Osteocyte (in vitro differentiated cells): ENCODE data around the gene NIPA2. TPM values are rescaled to one million over a fixed set of nuclear protein-coding genes. Genes with fewer than 3 reads are reported as not detected.
A peak's percentile ranks its signal among the peaks of the same experiment; 100 is the strongest.

Experiments
- DNase-seq: peaks from one replicate; pipeline ENCODE4 v3.0.0; 2021; ENCODE audit warnings: mixed read lengths; ENCODE audit not compliant: unreplicated experiment; ENCODE audit errors: extremely low spot score
- H3K27ac Mint-ChIP-seq: one replicate; pipeline ENCODE4 v1.8.0; 2021; ENCODE audit warnings: mild to moderate bottlenecking, mixed read lengths; ENCODE audit not compliant: unreplicated experiment
- H3K27me3 Mint-ChIP-seq: one replicate; pipeline ENCODE4 v1.8.0; 2021; ENCODE audit warnings: mixed read lengths; ENCODE audit not compliant: unreplicated experiment
- H3K36me3 Mint-ChIP-seq: one replicate; pipeline ENCODE4 v1.8.0; 2021; ENCODE audit warnings: mixed read lengths; ENCODE audit not compliant: unreplicated experiment
- H3K4me1 Mint-ChIP-seq: one replicate; pipeline ENCODE4 v1.8.0; 2021; ENCODE audit warnings: mixed read lengths; ENCODE audit not compliant: unreplicated experiment
- H3K4me3 Mint-ChIP-seq: one replicate; pipeline ENCODE4 v1.8.0; 2021; ENCODE audit warnings: mild to moderate bottlenecking, moderate library complexity, mixed read lengths; ENCODE audit not compliant: unreplicated experiment
- H3K9me3 Mint-ChIP-seq: one replicate; pipeline ENCODE4 v1.8.0; 2021; ENCODE audit warnings: mixed read lengths; ENCODE audit not compliant: unreplicated experiment
- long read RNA-seq: library from polyadenylated mRNA; unstranded; transcript quantifications from one replicate; pipeline ENCODE4 v2.0.0, GENCODE V29; 2021
- total RNA-seq: library from RNA; stranded (reverse); gene quantifications from 2 replicates; pipeline ENCODE4 v1.2.1, GENCODE V29; 2021
- TF ChIP-seq, protein P1 (sequence below): fragments of 200-600 bp; sonication (generic); IDR thresholded peaks from 2 replicates; pipeline ENCODE4 v1.5.0; 2021; ENCODE audit warnings: antibody characterized with exemption, mild to moderate bottlenecking, moderate library complexity

The NIPA2 gene
- total RNA-seq, result 57.1 TPM in 2 replicates
- long read RNA-seq, transcript NIPA2-201 (8 exons, 3,233 nt), result minor isoform, 6 of 154 reads
- long read RNA-seq, transcript NIPA2-203 (6 exons, 2,280 nt), result major isoform, 66 of 154 reads
- long read RNA-seq, transcript NIPA2-204 (7 exons, 3,130 nt), result minor isoform, 9 of 154 reads
- long read RNA-seq, partial matches to known transcripts, result 9 of 154 reads
- long read RNA-seq, other reads (novel, unspliced or antisense), result 62 of 154 reads

DNA sequence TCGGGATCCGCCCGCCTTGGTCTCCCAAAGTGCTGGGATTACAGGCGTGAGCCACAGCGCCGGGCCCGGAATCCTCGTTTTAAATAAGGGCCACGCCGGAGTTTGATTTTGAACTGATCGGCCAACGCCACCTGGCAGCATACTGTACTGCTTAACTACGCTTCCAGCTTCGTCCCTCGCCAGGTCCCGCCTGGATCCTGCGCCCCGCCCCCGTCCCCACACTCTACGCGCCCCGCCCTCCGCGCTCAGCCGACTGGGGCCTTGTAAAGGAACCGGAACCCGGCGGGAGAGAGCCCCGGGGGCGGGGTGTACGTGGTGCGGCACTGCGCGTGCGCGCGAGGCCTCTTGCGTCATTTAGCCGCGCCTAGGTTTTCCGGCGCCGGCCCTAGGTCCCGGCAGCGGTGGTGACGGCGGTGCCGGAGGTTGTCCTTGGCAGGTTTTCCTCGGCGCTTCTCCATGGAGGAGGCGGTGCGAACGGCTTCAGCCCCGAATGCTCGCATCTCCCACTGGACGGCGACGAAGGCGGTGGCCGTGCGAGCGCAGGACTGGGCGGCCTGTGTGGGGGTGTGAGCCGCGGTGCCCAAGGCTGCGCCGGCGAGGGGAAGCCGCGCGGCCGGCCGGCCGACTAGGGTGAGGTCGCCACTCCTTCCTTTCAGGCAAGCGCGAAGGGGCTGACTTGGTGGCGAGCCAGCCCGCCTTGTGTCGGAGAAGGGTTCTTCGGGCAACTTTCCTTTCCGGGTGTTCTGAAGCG, at the start of gene NIPA2:
Gene NIPA2, plus strand, starts transcription at position 375 of the 751 bp plus-strand sequence. CDS start 13,066 bp downstream, outside the sequence.
- Mint-ChIP-seq H3K27me3 (no peaks in the 10 kb centered on the region), H3K4me3 (peak within 1 kb of the TSS; percentile 89), H3K36me3 (peaks cover 5% of the 10 kb centered on the region), H3K9me3 (no peaks in the 10 kb centered on the region), H3K27ac (peak within 1 kb of the TSS; percentile 95), H3K4me1 (peaks cover 19% of the 10 kb centered on the region)
- TF ChIP-seq, protein P1, sequence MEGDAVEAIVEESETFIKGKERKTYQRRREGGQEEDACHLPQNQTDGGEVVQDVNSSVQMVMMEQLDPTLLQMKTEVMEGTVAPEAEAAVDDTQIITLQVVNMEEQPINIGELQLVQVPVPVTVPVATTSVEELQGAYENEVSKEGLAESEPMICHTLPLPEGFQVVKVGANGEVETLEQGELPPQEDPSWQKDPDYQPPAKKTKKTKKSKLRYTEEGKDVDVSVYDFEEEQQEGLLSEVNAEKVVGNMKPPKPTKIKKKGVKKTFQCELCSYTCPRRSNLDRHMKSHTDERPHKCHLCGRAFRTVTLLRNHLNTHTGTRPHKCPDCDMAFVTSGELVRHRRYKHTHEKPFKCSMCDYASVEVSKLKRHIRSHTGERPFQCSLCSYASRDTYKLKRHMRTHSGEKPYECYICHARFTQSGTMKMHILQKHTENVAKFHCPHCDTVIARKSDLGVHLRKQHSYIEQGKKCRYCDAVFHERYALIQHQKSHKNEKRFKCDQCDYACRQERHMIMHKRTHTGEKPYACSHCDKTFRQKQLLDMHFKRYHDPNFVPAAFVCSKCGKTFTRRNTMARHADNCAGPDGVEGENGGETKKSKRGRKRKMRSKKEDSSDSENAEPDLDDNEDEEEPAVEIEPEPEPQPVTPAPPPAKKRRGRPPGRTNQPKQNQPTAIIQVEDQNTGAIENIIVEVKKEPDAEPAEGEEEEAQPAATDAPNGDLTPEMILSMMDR, result peak; percentile 19
- DNase-seq, result peak; percentile 100

DNA sequence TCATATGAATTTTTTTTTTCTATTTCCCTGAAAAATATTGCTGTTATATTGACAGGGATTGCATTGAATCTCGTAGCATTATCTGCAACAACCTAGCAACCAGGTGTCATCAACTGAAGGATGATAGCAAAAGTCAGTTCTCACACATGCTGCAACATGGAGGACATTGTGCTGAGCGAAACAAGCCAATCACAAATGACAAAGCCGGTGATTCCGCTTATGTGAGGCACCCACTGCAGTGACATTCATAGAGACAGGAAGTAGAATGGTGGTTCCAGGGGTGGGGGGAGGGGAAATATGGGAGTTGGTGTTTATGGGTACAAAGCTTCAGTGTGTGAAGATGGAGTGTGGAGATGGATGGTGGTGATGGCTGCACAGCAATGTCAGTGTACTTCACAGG, 44.4 kb upstream of the NIPA2 start:
- TF ChIP-seq, protein P1, result no peak
- Mint-ChIP-seq H3K36me3 (peaks cover 5% of the 10 kb centered on the region), H3K27ac (no peak overlapping the region), H3K4me3 (no peak overlapping the region), H3K4me1 (peaks cover 8% of the 10 kb centered on the region), H3K9me3 (peaks cover 5% of the 10 kb centered on the region), H3K27me3 (no peaks in the 10 kb centered on the region)
- no peak for DNase-seq

DNA sequence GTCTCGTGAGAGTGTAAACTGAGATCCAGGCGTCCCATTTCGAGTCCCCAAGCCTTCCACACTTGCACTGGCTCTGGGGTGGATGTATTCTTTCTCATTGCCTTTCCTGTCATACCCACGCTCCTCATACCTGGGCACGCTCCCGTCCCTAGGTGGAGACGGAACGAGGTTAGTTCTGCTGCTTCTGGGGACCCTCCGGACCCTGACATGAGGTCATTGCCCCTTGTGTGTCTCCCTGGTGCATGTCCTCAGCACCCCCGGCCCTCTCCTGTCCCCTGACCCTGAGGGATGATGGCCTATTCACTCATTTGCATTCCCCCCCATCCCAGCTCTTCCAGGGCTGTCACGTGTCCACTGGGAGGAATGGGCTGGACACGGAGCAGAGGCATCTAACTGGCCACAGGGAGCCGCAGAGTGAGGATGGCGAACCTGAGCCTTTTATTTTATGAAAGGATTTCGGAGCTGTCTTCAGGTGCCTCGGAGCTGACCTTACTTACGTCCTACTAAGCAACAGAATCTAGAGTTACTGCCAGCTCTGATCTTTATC, 43.8 kb upstream of the NIPA2 start:
- TF ChIP-seq, protein P1, result no peak
- H3K9me3 Mint-ChIP-seq, result no peaks in the 10 kb centered on the region
- H3K27me3 Mint-ChIP-seq, result no peaks in the 10 kb centered on the region

DNA sequence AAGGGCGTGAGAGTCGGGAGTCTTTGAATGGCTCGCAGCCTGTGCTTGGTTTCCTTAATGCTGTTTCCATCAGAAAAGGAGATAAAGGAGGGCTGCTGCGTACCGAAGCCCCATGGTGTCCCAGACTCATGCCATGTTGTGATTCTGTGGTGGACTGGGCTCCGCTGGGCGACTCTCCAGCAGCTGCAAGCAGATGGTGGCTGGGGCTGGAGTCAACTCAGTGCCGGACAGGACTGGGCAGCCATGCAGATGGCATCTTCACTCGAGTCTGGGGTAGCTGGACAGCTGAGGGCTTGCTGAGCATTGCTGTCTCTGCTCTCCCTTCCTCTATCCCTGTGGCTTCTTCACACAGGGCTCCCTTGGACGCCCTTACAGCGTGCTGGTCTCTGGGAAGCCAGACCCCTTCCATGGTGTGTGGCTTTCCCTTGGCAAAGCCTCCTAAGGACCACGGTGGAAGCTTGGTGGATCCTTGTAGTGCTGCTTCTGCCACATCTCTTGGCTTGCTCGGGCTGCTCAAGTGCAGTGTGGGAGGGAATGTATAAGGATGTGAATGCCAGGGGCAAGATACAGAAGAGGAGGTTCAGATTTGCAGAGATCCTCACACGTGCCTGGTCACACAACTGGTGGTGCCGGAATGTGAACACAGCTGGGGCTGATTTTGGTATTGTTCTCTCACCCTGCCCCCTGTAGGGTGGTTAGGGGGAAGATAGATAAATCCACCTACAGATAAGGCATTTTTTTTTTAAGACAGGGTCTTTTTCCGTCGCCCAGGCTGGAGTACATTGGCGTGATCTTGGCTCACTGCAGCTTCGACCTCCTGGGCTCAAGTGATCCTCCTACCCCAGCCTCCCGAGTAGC, 43.0 kb upstream of the NIPA2 start:
- Mint-ChIP-seq H3K4me3 (no peak overlapping the region), H3K27me3 (no peaks in the 10 kb centered on the region), H3K4me1 (peaks cover 7% of the 10 kb centered on the region), H3K9me3 (no peaks in the 10 kb centered on the region), H3K27ac (no peak overlapping the region), H3K36me3 (no peaks in the 10 kb centered on the region)
- TF ChIP-seq, protein P1, result no peak
- no peak for DNase-seq

More for the DNA sequence above, 43.8 kb upstream of the NIPA2 start:
- Mint-ChIP-seq H3K4me3 (no peak overlapping the region), H3K27ac (no peak overlapping the region), H3K36me3 (no peaks in the 10 kb centered on the region), H3K4me1 (peaks cover 7% of the 10 kb centered on the region)
- DNase-seq, result no peak
